NCI-H446 (cell line): Measurements from ENCODE around the gene TMEM225B.
A peak's percentile ranks its signal among the peaks of the same experiment; 100 is the strongest.
"Not testable (repeated sequence)": the region's sequence is repeated elsewhere in the genome, so short reads cannot be mapped to it uniquely, and the experiment has no call there.

Experiments
- DNase-seq, 2 experiments: peaks; one replicate each; lab custom pipeline; 2025; lab: John Stamatoyannopoulos, UW

TMEM225B gene

GRCh38 chr7:99597762-99598501 lies at the start of gene TMEM225B:
Gene TMEM225B (plus strand): TSS chr7:99598267. CDS start chr7:99604389, 6,122 bp downstream.
- DNase-seq: no peak

- DNase-seq: not testable (repeated sequence)
Observed at GRCh38 chr7:99549545-99549944, 48.5 kb upstream of the TMEM225B start.

- DNase-seq: no peak
Observed at GRCh38 chr7:99551334-99551733, 46.7 kb upstream of the TMEM225B start.

- peak; percentile 64 to 89 for DNase-seq
Observed at GRCh38 chr7:99551767-99552463, 46.2 kb upstream of the TMEM225B start, which contains the start of gene FAM200A. Gene FAM200A (minus strand): TSS chr7:99552114. CDS start chr7:99548407, 3,707 bp downstream.

GRCh38 chr7:99553039-99553438 lies 45.0 kb upstream of the TMEM225B start:
- no peak for DNase-seq

- DNase-seq: no peak
Observed at GRCh38 chr7:99554939-99555338, 43.1 kb upstream of the TMEM225B start.

- DNase-seq: no peak
Observed at GRCh38 chr7:99557196-99557607, 40.9 kb upstream of the TMEM225B start.

- no peak for DNase-seq
Observed at GRCh38 chr7:99557940-99558305, 40.1 kb upstream of the TMEM225B start.

GRCh38 chr7:99558306-99559174 lies 39.5 kb upstream of the TMEM225B start, which contains the start of gene ZNF655:
Gene ZNF655 (plus strand): TSS chr7:99558642. CDS start chr7:99560560, 1,918 bp downstream.
- DNase-seq: peak; percentile 72 to 88

GRCh38 chr7:99559175-99559915 lies 38.7 kb upstream of the TMEM225B start:
- DNase-seq: peak in 1 of 2 experiments; percentile 3

GRCh38 chr7:99560834-99561736 lies 37.0 kb upstream of the TMEM225B start:
- no peak for DNase-seq

- DNase-seq: no peak
Observed at GRCh38 chr7:99561737-99562051, 36.4 kb upstream of the TMEM225B start.

GRCh38 chr7:99562114-99562784 lies 35.8 kb upstream of the TMEM225B start:
- no peak for DNase-seq

GRCh38 chr7:99562832-99563231 lies 35.2 kb upstream of the TMEM225B start:
- no peak for DNase-seq

GRCh38 chr7:99563650-99564049 lies 34.4 kb upstream of the TMEM225B start:
- no peak for DNase-seq

- not testable (repeated sequence) for DNase-seq
Observed at GRCh38 chr7:99568770-99569169, 29.3 kb upstream of the TMEM225B start.

- no peak for DNase-seq
Observed at GRCh38 chr7:99571768-99572167, 26.3 kb upstream of the TMEM225B start.

GRCh38 chr7:99573257-99573656 lies 24.8 kb upstream of the TMEM225B start:
- DNase-seq: no peak

GRCh38 chr7:99576251-99576650 lies 21.8 kb upstream of the TMEM225B start:
- no peak for DNase-seq
